AG04449 (cell line): ENCODE results near the gene PSMD5.

Source experiments
- CTCF ChIA-PET: fragments of 350-600 bp; formaldehyde crosslinking; extraction: SDS; loops from one replicate; lab custom pipeline; 2021; ENCODE audit warnings: antibody characterized with exemption; lab: Yijun Ruan, JAX
- POLR2A ChIA-PET: fragments of 400-600, 350-600 bp; formaldehyde crosslinking; extraction: SDS; loops from one replicate; lab custom pipeline; 2020; ENCODE audit warnings: antibody characterized with exemption, inconsistent platforms; lab: Yijun Ruan, JAX
- DNase-seq: peaks from one replicate; pipeline ENCODE4 v3.0.0-alpha.2; 2010; ENCODE audit warnings: low read depth, low spot score
- H3K4me3 ChIP-seq: 2 replicates; pipeline ENCODE4 v1.5.1; 2011; ENCODE audit warnings: low read depth, mild to moderate bottlenecking, control low read depth, low read length
- CTCF ChIP-seq: IDR thresholded peaks from one replicate; pipeline ENCODE4 v1.5.1; 2011; ENCODE audit warnings: mild to moderate bottlenecking, moderate library complexity, low read length, control low read depth, inconsistent platforms; ENCODE audit not compliant: insufficient read depth; ENCODE audit errors: missing control alignments

PSMD5 gene

GRCh38 chr9:120862452-120862851, 19.7 kb upstream of the PSMD5 start:
- ChIA-PET CTCF (no interaction called here), POLR2A (no interaction called here)
- no peak overlapping the region for H3K4me3 ChIP-seq
- DNase-seq: no peak
- TF ChIP-seq CTCF: no peak

GRCh38 chr9:120861935-120862334, 19.2 kb upstream of the PSMD5 start:
- ChIA-PET CTCF (no interaction called here), POLR2A (no interaction called here)
- H3K4me3 ChIP-seq: no peak overlapping the region
- no peak for TF ChIP-seq CTCF
- no peak for DNase-seq

GRCh38 chr9:120860083-120860482, 17.4 kb upstream of the PSMD5 start:
- ChIA-PET CTCF (no interaction called here), POLR2A (no interaction called here)
- no peak for TF ChIP-seq CTCF
- no peak for DNase-seq
- H3K4me3 ChIP-seq: no peak overlapping the region

GRCh38 chr9:120859361-120859760, 16.6 kb upstream of the PSMD5 start:
- no peak for DNase-seq
- no peak for TF ChIP-seq CTCF
- ChIA-PET CTCF (interaction anchor here (0.7 kb wide), 1 partner anchor 11 kb away, joined by 3 read pairs; no protein-coding TSS in a partner anchor), POLR2A (no interaction called here)
- H3K4me3 ChIP-seq: no peak overlapping the region

GRCh38 chr9:120857902-120858301, 15.2 kb upstream of the PSMD5 start:
- CTCF ChIA-PET: interaction anchor here (1.4 kb wide), 1 partner anchor 8 kb away, joined by 3 read pairs; no protein-coding TSS in a partner anchor

DNA sequence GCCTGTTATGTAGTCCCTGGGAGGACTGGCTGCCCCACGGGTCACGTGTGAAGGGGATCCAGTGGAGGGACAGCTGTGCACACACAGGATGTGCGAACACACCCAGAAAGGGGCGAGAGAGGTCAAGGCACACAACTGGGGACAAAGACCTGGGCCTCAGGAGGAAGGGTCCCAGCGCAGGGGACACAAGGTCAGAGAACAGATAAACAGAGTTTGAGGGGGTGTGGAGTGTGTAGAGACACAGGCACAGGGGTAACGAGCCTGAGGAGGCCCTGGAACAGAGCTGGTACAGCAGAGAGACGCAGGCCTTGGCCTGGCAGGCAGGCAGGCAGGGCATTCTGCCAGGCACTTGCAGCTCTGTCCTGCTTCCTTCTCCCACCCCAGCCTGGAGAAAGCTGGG, 14.8 kb upstream of the PSMD5 start:
- no peak overlapping the region for H3K4me3 ChIP-seq
- ChIA-PET CTCF (interaction anchor here (1.4 kb wide), 1 partner anchor 9 kb away, joined by 3 read pairs; no protein-coding TSS in a partner anchor), POLR2A (no interaction called here)
- no peak for TF ChIP-seq CTCF
- DNase-seq: no peak

More at GRCh38 chr9:120857902-120858301, 15.2 kb upstream of the PSMD5 start:
- no peak for DNase-seq
- TF ChIP-seq CTCF: no peak
- POLR2A ChIA-PET: no interaction called here
- no peak overlapping the region for H3K4me3 ChIP-seq
